Sigmoid colon (tissue), 3 donors: ENCODE results near the gene PIWIL1.

Experiments used
- CTCF ChIP-seq, 4 experiments: fragments of 450-650 bp in 3 of 4; fragments of 200-600 bp in 1 of 4; IDR thresholded peaks; one replicate each; pipeline ENCODE4 v1.5.1; 2016 to 2019; ENCODE audit warnings: antibody characterized with exemption in 4 of 4, mild to moderate bottlenecking in 3 of 4, moderate library complexity in 2 of 4
- POLR2A ChIP-seq, 2 donors: fragments of 450-650 bp; IDR thresholded peaks; one replicate each; pipeline ENCODE4 v1.6.1; 2016; ENCODE audit warnings: antibody characterized with exemption in 2 of 2, mild to moderate bottlenecking in 2 of 2, moderate library complexity in 2 of 2

GRCh38 chr12:130420071-130420470 is 82.4 kb downstream of the PIWIL1 start:
- no peak for TF ChIP-seq POLR2A (IDR thresholded peaks at IDR 0.05)
- no peak for TF ChIP-seq CTCF (IDR thresholded peaks at IDR 0.05)
